Neural progenitor cell (in vitro differentiated cells): ENCODE data around the gene CYLD.

Experiments
- EZH2 ChIP-seq: fragments of 200-600 bp; sonication (generic); IDR thresholded peaks from 2 replicates; pipeline ENCODE4 v1.6.1; 2017; ENCODE audit warnings: antibody characterized with exemption, mild to moderate bottlenecking, moderate library complexity
- EZH2phosphoT487 ChIP-seq: fragments of 200-600 bp; sonication (generic); IDR thresholded peaks from 2 replicates; pipeline ENCODE4 v1.6.1; 2017; ENCODE audit warnings: antibody characterized with exemption
- TF ChIP-seq, protein P1 (sequence below): fragments of 200-600 bp; sonication (generic); IDR thresholded peaks from 2 replicates; pipeline ENCODE4 v1.5.1; 2017; ENCODE audit warnings: antibody characterized with exemption, mild to moderate bottlenecking

DNA sequence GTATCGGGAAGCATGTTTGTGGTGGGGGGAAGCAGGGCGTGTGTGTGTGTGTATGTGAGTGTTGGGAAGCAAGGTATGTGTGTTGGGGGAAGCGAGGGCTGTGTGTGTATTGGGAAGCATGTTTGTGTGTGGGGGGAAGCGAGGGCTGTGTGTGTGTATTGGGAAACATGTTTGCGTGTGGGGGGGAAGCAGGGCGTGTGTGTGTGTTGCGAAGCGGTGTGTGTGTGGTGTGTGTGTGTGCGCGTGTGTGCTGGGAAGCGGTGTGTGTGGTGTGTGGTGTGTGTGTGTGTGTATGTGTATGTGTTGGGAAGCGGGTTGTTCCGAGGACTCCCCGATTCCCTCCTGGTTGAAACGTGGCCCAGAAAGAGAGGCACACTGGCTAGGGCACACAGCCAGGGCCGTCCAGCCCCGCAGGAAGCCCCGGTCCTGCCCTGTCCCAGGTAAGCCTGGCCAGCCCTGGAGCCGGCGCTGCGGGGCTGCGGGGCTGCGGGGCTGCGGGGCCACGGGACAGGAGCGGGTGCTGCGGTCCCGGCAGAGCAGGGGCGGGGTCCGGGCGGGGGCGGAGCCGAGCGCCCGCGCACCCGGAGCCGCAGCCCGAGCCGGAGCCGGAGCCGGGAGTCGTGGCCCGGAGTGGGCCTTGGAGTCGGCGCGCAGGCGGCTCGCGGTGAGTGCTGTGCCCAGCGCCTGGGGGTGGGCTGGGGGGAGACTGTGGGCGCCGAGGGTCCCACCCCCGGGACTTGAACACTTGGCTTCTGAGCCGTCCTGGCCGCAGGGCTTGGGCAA, 48.7 kb upstream of the CYLD start, which contains the start of gene NOD2:
- TF ChIP-seq, protein P1, sequence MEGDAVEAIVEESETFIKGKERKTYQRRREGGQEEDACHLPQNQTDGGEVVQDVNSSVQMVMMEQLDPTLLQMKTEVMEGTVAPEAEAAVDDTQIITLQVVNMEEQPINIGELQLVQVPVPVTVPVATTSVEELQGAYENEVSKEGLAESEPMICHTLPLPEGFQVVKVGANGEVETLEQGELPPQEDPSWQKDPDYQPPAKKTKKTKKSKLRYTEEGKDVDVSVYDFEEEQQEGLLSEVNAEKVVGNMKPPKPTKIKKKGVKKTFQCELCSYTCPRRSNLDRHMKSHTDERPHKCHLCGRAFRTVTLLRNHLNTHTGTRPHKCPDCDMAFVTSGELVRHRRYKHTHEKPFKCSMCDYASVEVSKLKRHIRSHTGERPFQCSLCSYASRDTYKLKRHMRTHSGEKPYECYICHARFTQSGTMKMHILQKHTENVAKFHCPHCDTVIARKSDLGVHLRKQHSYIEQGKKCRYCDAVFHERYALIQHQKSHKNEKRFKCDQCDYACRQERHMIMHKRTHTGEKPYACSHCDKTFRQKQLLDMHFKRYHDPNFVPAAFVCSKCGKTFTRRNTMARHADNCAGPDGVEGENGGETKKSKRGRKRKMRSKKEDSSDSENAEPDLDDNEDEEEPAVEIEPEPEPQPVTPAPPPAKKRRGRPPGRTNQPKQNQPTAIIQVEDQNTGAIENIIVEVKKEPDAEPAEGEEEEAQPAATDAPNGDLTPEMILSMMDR = no peak
- TF ChIP-seq EZH2 = no peak
- TF ChIP-seq EZH2phosphoT487 = no peak
